ENCODE data around the gene NAA38.
A peak's percentile ranks its signal among the peaks of the same experiment; 100 is the strongest.

Gene NAA38

GRCh38 chr17:7894226-7894625 is 36.9 kb upstream of the NAA38 start:
- H3K36me3 ChIP-seq (ENCODE audit: control insufficient read depth in 2 of 2, insufficient read depth in 1 of 2, low read length in 2 of 2): peaks cover 69 to 85% of the 10 kb centered on the region in 2 experiments
- TF ChIP-seq SP2 (tag by site-specific recombination; IDR thresholded peaks at IDR 0.05): no peak
- no peak for TF ChIP-seq KLF1 (tag by site-specific recombination; IDR thresholded peaks at IDR 0.05)
- no peak for TF ChIP-seq GLI4 (tag by site-specific recombination; IDR thresholded peaks at IDR 0.05)
- 0 out of 2 replicates have a peak, but pooled peaks have one; percentile 14 for TF ChIP-seq ZBTB11 (tag by site-specific recombination; conservative IDR thresholded peaks at IDR 0.05; ENCODE audit: low read depth)
- no peak for TF ChIP-seq GFI1B (tag by site-specific recombination; IDR thresholded peaks at IDR 0.05)
- ChIA-PET POLR2A (no interaction called here), CTCF (interaction anchor here (0.7 kb wide), 1 partner anchor 59 kb away, joined by 3 read pairs; no protein-coding TSS in a partner anchor)
- no peak overlapping the region for H3K4me3 ChIP-seq (ENCODE audit: low read depth, low read length)
- H3K9me3 ChIP-seq (ENCODE audit: control insufficient read depth, insufficient read depth, low read depth, low read length): no peaks in the 10 kb centered on the region
- peaks cover 5% of the 10 kb centered on the region for H3K4me1 ChIP-seq (ENCODE audit: control insufficient read depth, insufficient read depth, low read length)
- no peak overlapping the region for H3K27ac ChIP-seq (ENCODE audit: extremely low read depth, low read depth, low read length)

DNA sequence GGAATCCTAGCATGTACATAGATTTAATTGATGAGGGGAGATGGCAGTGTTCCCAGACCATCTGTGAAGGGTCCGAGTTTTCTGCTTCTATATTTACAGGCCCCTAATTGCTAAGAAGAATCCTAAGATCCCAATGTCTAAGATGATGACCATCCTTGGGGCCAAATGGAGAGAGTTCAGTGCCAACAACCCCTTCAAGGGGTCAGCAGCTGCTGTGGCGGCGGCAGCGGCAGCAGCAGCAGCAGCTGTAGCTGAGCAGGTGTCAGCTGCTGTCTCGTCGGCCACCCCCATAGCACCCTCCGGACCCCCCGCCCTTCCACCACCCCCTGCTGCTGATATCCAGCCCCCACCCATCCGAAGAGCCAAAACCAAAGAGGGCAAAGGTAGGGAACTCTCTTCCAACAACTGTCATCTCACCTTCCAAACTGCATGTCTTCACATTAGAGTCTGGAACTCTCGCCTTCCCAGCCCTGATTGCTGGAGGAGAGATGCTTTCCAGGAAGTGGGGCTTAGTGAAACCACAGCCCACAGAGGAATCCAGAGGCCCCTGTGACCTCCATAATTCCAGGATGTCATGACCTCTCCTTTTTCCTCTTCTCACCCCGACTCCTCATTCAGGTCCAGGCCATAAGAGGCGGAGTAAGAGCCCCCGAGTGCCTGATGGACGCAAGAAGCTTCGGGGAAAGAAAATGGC is 36.0 kb upstream of the NAA38 start:
- TF ChIP-seq, protein P1, sequence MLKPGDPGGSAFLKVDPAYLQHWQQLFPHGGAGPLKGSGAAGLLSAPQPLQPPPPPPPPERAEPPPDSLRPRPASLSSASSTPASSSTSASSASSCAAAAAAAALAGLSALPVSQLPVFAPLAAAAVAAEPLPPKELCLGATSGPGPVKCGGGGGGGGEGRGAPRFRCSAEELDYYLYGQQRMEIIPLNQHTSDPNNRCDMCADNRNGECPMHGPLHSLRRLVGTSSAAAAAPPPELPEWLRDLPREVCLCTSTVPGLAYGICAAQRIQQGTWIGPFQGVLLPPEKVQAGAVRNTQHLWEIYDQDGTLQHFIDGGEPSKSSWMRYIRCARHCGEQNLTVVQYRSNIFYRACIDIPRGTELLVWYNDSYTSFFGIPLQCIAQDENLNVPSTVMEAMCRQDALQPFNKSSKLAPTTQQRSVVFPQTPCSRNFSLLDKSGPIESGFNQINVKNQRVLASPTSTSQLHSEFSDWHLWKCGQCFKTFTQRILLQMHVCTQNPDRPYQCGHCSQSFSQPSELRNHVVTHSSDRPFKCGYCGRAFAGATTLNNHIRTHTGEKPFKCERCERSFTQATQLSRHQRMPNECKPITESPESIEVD (tag by site-specific recombination; IDR thresholded peaks at IDR 0.05): no peak
- ChIA-PET POLR2A (interaction anchor here (1.0 kb wide), 1 partner anchor 37 kb away, joined by 5 read pairs; the partner anchor contains the start of gene NAA38), CTCF (interaction anchor here (0.5 to 0.7 kb wide), 4 partner anchors 15 to 300 kb away, joined by 3 to 4 read pairs (median 4); no protein-coding TSS in a partner anchor)
- peaks cover 14% of the 10 kb centered on the region for H3K4me1 ChIP-seq (ENCODE audit: control insufficient read depth, insufficient read depth, low read length)
- no peak overlapping the region for H3K4me3 ChIP-seq (ENCODE audit: low read depth, low read length)
- peaks cover 68 to 76% of the 10 kb centered on the region in 2 experiments for H3K36me3 ChIP-seq (ENCODE audit: control insufficient read depth in 2 of 2, insufficient read depth in 1 of 2, low read length in 2 of 2)
- H3K27ac ChIP-seq (ENCODE audit: extremely low read depth, low read depth, low read length): no peak overlapping the region
- no peaks in the 10 kb centered on the region for H3K9me3 ChIP-seq (ENCODE audit: control insufficient read depth, insufficient read depth, low read depth, low read length)

- ChIA-PET POLR2A (interaction anchor here (0.6 to 1.6 kb wide), 3 partner anchors 23 to 43 kb away, joined by 3 to 8 read pairs (median 3); partner anchors contain the start of genes CNTROB, NAA38 and TRAPPC1), CTCF (interaction anchor here (0.6 to 2.4 kb wide), 9 partner anchors 9 to 172 kb away, joined by 3 to 8 read pairs (median 4); no protein-coding TSS in a partner anchor)
- Histone ChIP-seq H3K27ac (ENCODE audit: extremely low read depth, low read depth, low read length) (peak overlapping the region; percentile 100), H3K4me1 (ENCODE audit: control insufficient read depth, insufficient read depth, low read length) (peaks cover 23% of the 10 kb centered on the region), H3K36me3 (ENCODE audit: control insufficient read depth in 2 of 2, insufficient read depth in 1 of 2, low read length in 2 of 2) (peaks cover 39 to 43% of the 10 kb centered on the region in 2 experiments), H3K9me3 (ENCODE audit: control insufficient read depth, insufficient read depth, low read depth, low read length) (no peaks in the 10 kb centered on the region), H3K4me3 (ENCODE audit: low read depth, low read length) (no peak overlapping the region)
- peak; percentile 51; the same call in 1 of the 2 replicates for TF ChIP-seq BCL11A (tag by site-specific recombination; IDR thresholded peaks at IDR 0.05; ENCODE audit: low read depth)
- no peak for TF ChIP-seq ZNF513 (tag by site-specific recombination; IDR thresholded peaks at IDR 0.05)
- peak; percentile 58; the same call in 1 of the 2 replicates for TF ChIP-seq GLIS1 (tag by site-specific recombination; IDR thresholded peaks at IDR 0.05)
- TF ChIP-seq, protein P2, sequence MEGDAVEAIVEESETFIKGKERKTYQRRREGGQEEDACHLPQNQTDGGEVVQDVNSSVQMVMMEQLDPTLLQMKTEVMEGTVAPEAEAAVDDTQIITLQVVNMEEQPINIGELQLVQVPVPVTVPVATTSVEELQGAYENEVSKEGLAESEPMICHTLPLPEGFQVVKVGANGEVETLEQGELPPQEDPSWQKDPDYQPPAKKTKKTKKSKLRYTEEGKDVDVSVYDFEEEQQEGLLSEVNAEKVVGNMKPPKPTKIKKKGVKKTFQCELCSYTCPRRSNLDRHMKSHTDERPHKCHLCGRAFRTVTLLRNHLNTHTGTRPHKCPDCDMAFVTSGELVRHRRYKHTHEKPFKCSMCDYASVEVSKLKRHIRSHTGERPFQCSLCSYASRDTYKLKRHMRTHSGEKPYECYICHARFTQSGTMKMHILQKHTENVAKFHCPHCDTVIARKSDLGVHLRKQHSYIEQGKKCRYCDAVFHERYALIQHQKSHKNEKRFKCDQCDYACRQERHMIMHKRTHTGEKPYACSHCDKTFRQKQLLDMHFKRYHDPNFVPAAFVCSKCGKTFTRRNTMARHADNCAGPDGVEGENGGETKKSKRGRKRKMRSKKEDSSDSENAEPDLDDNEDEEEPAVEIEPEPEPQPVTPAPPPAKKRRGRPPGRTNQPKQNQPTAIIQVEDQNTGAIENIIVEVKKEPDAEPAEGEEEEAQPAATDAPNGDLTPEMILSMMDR (tag by site-specific recombination; IDR thresholded peaks at IDR 0.05): peak; percentile 77
- peak; percentile 12; the same call in 1 of the 2 replicates for TF ChIP-seq ZBTB20 (tag by site-specific recombination; IDR thresholded peaks at IDR 0.05)
- peak; percentile 64 for TF ChIP-seq SP7 (tag by site-specific recombination; IDR thresholded peaks at IDR 0.05)
- no peak for TF ChIP-seq TCF7L2 (IDR thresholded peaks at IDR 0.05; ENCODE audit: borderline replicate concordance, low read depth, low read length)
- TF ChIP-seq, protein P3, sequence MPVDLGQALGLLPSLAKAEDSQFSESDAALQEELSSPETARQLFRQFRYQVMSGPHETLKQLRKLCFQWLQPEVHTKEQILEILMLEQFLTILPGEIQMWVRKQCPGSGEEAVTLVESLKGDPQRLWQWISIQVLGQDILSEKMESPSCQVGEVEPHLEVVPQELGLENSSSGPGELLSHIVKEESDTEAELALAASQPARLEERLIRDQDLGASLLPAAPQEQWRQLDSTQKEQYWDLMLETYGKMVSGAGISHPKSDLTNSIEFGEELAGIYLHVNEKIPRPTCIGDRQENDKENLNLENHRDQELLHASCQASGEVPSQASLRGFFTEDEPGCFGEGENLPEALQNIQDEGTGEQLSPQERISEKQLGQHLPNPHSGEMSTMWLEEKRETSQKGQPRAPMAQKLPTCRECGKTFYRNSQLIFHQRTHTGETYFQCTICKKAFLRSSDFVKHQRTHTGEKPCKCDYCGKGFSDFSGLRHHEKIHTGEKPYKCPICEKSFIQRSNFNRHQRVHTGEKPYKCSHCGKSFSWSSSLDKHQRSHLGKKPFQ (tag by site-specific recombination; IDR thresholded peaks at IDR 0.05): no peak
- 0 out of 2 replicates have a peak, but pooled peaks have one; percentile 11 for TF ChIP-seq KLF8 (tag by site-specific recombination; IDR thresholded peaks at IDR 0.05)
These were observed 32.0 kb upstream of the NAA38 start for GRCh38 chr17:7889166-7889955.

Data from HEK293 (cell line).